H1 (cell line): ENCODE results near the gene PTH1R. TPM values are rescaled to one million over a fixed set of nuclear protein-coding genes. Genes with fewer than 3 reads are reported as not detected.

ENCODE experiments used
- CTCF ChIA-PET: fragments of 300-600 bp; sonication (Branson Sonifier 250); formaldehyde crosslinking; loops from one replicate; lab custom pipeline; 2021; ENCODE audit not compliant: partially characterized antibody; lab: Charles Lee
- POLR2A ChIA-PET: fragments of 300-600 bp; sonication (Branson Sonifier 250); formaldehyde crosslinking; loops from one replicate; lab custom pipeline; 2021; ENCODE audit warnings: inconsistent platforms; ENCODE audit not compliant: partially characterized antibody; lab: Charles Lee
- DNase-seq, 2 experiments: peaks; one replicate each; pipeline versions ENCODE4 v3.0.0 to v3.0.0-alpha.2; 2010 to 2022; ENCODE audit warnings: low spot score in 2 of 2, low read depth in 1 of 2, mixed read lengths in 1 of 2
- FAIRE-seq: peaks from 2 replicates; lab custom pipeline; 2011; peaks lifted over from hg19 to GRCh38; lab: Jason Lieb, UNC
- H2AFZ ChIP-seq: 2 replicates; pipeline ENCODE4 v1.8.1; 2012; ENCODE audit warnings: low read length, inconsistent platforms
- H2AK5ac ChIP-seq: 2 replicates; pipeline ENCODE4 v1.6.1; 2013; ENCODE audit warnings: low read depth, low read length
- H2BK120ac ChIP-seq: replicated peaks from 2 replicates; pipeline ENCODE3; 2013; ENCODE audit warnings: low read depth, low read length, inconsistent platforms
- H2BK12ac ChIP-seq: 2 replicates; pipeline ENCODE4 v1.6.1; 2013; ENCODE audit warnings: low read depth, low read length
- H2BK15ac ChIP-seq: 2 replicates; pipeline ENCODE4 v1.6.1; 2013; ENCODE audit warnings: low read length
- H2BK20ac ChIP-seq: 2 replicates; pipeline ENCODE4 v1.6.1; 2013; ENCODE audit warnings: low read length
- H2BK5ac ChIP-seq: 2 replicates; pipeline ENCODE4 v1.6.1; 2013; ENCODE audit warnings: low read depth, low read length
- H3K14ac ChIP-seq: 2 replicates; pipeline ENCODE4 v1.6.1; 2013; ENCODE audit warnings: inconsistent platforms; ENCODE audit not compliant: insufficient read length
- H3K18ac ChIP-seq: 2 replicates; pipeline ENCODE4 v1.6.1; 2013; ENCODE audit warnings: low read length; ENCODE audit errors: extremely low read depth
- H3K23ac ChIP-seq: 2 replicates; pipeline ENCODE4 v1.6.1; 2013; ENCODE audit warnings: inconsistent platforms; ENCODE audit not compliant: insufficient read length
- H3K23me2 ChIP-seq: 2 replicates; pipeline ENCODE4 v1.6.1; 2013; ENCODE audit warnings: low read depth, low read length
- H3K27ac ChIP-seq: 2 replicates; pipeline ENCODE4 v1.6.1; 2011; ENCODE audit warnings: low read depth, low read length, inconsistent platforms
- H3K27me3 ChIP-seq, 4 experiments: replicated peaks in 1 of 4; 1 replicate in 1 of 4; 2 replicates in 3 of 4; pipeline versions ENCODE4 v1.6.1 to v1.8.1; 2011 to 2013; ENCODE audit warnings: low read length in 3 of 4, mild to moderate bottlenecking in 3 of 4, inconsistent platforms in 2 of 4, mixed read lengths in 2 of 4, moderate library complexity in 1 of 4; ENCODE audit not compliant: control insufficient read depth in 3 of 4, insufficient read depth in 3 of 4; ENCODE audit errors: extremely low read depth in 1 of 4
- H3K36me3 ChIP-seq, 4 experiments: 2 replicates each; pipeline versions ENCODE4 v1.6.1 to v1.8.1; 2011 to 2013; ENCODE audit warnings: mild to moderate bottlenecking in 4 of 4, low read length in 3 of 4, moderate library complexity in 2 of 4, control low read depth in 1 of 4, inconsistent platforms in 1 of 4; ENCODE audit not compliant: insufficient read depth in 4 of 4, control insufficient read depth in 2 of 4
- H3K4ac ChIP-seq: replicated peaks from 2 replicates; pipeline ENCODE3; 2013; ENCODE audit warnings: low read length, low read depth, mixed read lengths, inconsistent platforms; ENCODE audit not compliant: insufficient read length
- H3K4me1 ChIP-seq, 4 experiments: replicated peaks in 1 of 4; 1 replicate in 1 of 4; 2 replicates in 3 of 4; pipeline versions ENCODE4 v1.6.1 to v1.8.1; 2011 to 2013; ENCODE audit warnings: low read length in 3 of 4, inconsistent platforms in 2 of 4, mixed read lengths in 1 of 4; ENCODE audit not compliant: insufficient read depth in 4 of 4, control insufficient read depth in 3 of 4
- H3K4me2 ChIP-seq, 2 experiments: 2 replicates each; pipeline versions ENCODE4 v1.6.1 to v1.8.1; 2011 to 2013; ENCODE audit warnings: low read depth in 2 of 2, low read length in 2 of 2, control low read depth in 1 of 2, inconsistent platforms in 1 of 2, mild to moderate bottlenecking in 1 of 2; ENCODE audit not compliant: insufficient read depth in 1 of 2
- H3K4me3 ChIP-seq, 4 experiments: fragments of 200-600, 300-600 bp in 1 of 4; sonication (generic), shearing (Covaris generic), sonication (Bioruptor Twin) in 1 of 4; 2 replicates each; pipeline versions ENCODE4 v1.5.1 to v1.8.1; 2011 to 2016; ENCODE audit warnings: low read length in 4 of 4, low read depth in 3 of 4, control low read depth in 2 of 4, inconsistent platforms in 2 of 4, mild to moderate bottlenecking in 2 of 4, mixed read lengths in 1 of 4, moderate library complexity in 1 of 4; ENCODE audit not compliant: insufficient read depth in 2 of 4; ENCODE audit errors: extremely low read depth in 1 of 4
- H3K56ac ChIP-seq: replicated peaks from 2 replicates; pipeline ENCODE3; 2013; ENCODE audit warnings: low read depth, mild to moderate bottlenecking, mixed read lengths, low read length, inconsistent platforms; ENCODE audit not compliant: insufficient read length
- H3K79me1 ChIP-seq: 2 replicates; pipeline ENCODE4 v1.6.1; 2013; ENCODE audit warnings: low read depth, low read length, control low read depth
- H3K79me2 ChIP-seq, 2 experiments: 2 replicates each; pipeline versions ENCODE4 v1.6.1 to v1.8.1; 2012 to 2013; ENCODE audit warnings: low read length in 2 of 2, mild to moderate bottlenecking in 2 of 2, inconsistent platforms in 1 of 2; ENCODE audit not compliant: insufficient read depth in 2 of 2, control insufficient read depth in 1 of 2
- H3K9ac ChIP-seq, 4 experiments: replicated peaks in 1 of 4; 1 replicate in 1 of 4; 2 replicates in 3 of 4; pipeline versions ENCODE4 v1.6.1 to v1.8.1; 2011 to 2013; ENCODE audit warnings: low read depth in 3 of 4, low read length in 3 of 4, control low read depth in 2 of 4, mild to moderate bottlenecking in 2 of 4, moderate library complexity in 2 of 4, inconsistent platforms in 1 of 4; ENCODE audit errors: extremely low read depth in 1 of 4
- H3K9me3 ChIP-seq, 2 experiments: 2 replicates each; pipeline versions ENCODE4 v1.6.1 to v1.8.1; 2012 to 2013; ENCODE audit warnings: mild to moderate bottlenecking in 2 of 2, moderate library complexity in 2 of 2, control low read depth in 1 of 2, inconsistent platforms in 1 of 2, low read depth in 1 of 2, low read length in 1 of 2, mixed read lengths in 1 of 2; ENCODE audit not compliant: insufficient read depth in 2 of 2
- H4K20me1 ChIP-seq, 2 experiments: replicated peaks in 1 of 2; 2 replicates each; pipeline versions ENCODE3 to v1.8.1; 2011 to 2013; ENCODE audit warnings: inconsistent platforms in 2 of 2, low read length in 2 of 2, mild to moderate bottlenecking in 1 of 2; ENCODE audit not compliant: insufficient read depth in 2 of 2, control insufficient read depth in 1 of 2
- H4K5ac ChIP-seq: 2 replicates; pipeline ENCODE4 v1.6.1; 2013; ENCODE audit warnings: low read length, low read depth, mixed read lengths, inconsistent platforms; ENCODE audit not compliant: insufficient read length
- H4K8ac ChIP-seq: 2 replicates; pipeline ENCODE4 v1.8.0; 2013; ENCODE audit warnings: mild to moderate bottlenecking, moderate library complexity, low read length, inconsistent platforms; ENCODE audit not compliant: insufficient read depth; ENCODE audit errors: extremely low read depth
- H4K91ac ChIP-seq: replicated peaks from 2 replicates; pipeline ENCODE3; 2013; ENCODE audit warnings: low read length, mixed read lengths, inconsistent platforms; ENCODE audit not compliant: insufficient read length
- BCL11A ChIP-seq, 2 experiments: IDR thresholded peaks; one replicate each; pipeline ENCODE4 v1.6.1; 2011; ENCODE audit warnings: low read depth in 2 of 2, low read length in 2 of 2, mild to moderate bottlenecking in 2 of 2
- CBX5 ChIP-seq: fragments of 300-800, 300-1000 bp; sonication (generic); IDR thresholded peaks from 2 replicates; pipeline ENCODE4 v1.7.1; 2016; ENCODE audit warnings: antibody characterized with exemption, low read length, low read depth
- CEBPB ChIP-seq: IDR thresholded peaks from 2 replicates; pipeline ENCODE4 v1.6.1; 2012; ENCODE audit warnings: low read depth, low read length
- CTBP2 ChIP-seq: IDR thresholded peaks from 2 replicates; pipeline ENCODE4 v1.7.0; 2011; ENCODE audit warnings: borderline replicate concordance, mild to moderate bottlenecking, moderate library complexity, mixed read lengths, low read length; ENCODE audit not compliant: insufficient read depth, insufficient read length
- GTF2F1 ChIP-seq: IDR thresholded peaks from 2 replicates; pipeline ENCODE4 v1.6.1; 2012; ENCODE audit warnings: low read depth, low read length, improper control_type of control experiment, borderline replicate concordance
- JUN ChIP-seq: IDR thresholded peaks from 2 replicates; pipeline ENCODE4 v1.6.1; 2011; ENCODE audit warnings: low read depth, mild to moderate bottlenecking, improper control_type of control experiment, low read length
- KDM4A ChIP-seq: IDR thresholded peaks from one replicate; pipeline ENCODE4 v1.7.1; 2012; ENCODE audit warnings: low read depth, mild to moderate bottlenecking, moderate library complexity, low read length, inconsistent platforms; ENCODE audit not compliant: severe bottlenecking
- NRF1 ChIP-seq: IDR thresholded peaks from 2 replicates; pipeline ENCODE4 v1.6.1; 2011; ENCODE audit warnings: mild to moderate bottlenecking, low read depth, low read length, improper control_type of control experiment
- SIX5 ChIP-seq: IDR thresholded peaks from 2 replicates; pipeline ENCODE4 v1.6.1; 2011; ENCODE audit warnings: mild to moderate bottlenecking, low read depth, low read length
- SUZ12 ChIP-seq: fragments of 200-600 bp; sonication (generic); IDR thresholded peaks from 2 replicates; pipeline ENCODE4 v1.6.1; 2012; ENCODE audit warnings: mild to moderate bottlenecking, inconsistent platforms, low read length, moderate library complexity, mixed read lengths
- USF2 ChIP-seq: IDR thresholded peaks from 2 replicates; pipeline ENCODE4 v1.6.1; 2011; ENCODE audit warnings: low read length, improper control_type of control experiment
- WGBS, 2 experiments: shearing (Covaris generic) in 1 of 2; methylation state at CpG; one replicate each; pipeline versions ENCODE4 v1.1.6 to v1.1.7; 2013 to 2015; ENCODE audit warnings: low lambda C conversion rate in 2 of 2, mixed read lengths in 2 of 2, inconsistent platforms in 1 of 2, low coverage in 1 of 2, missing lambda C conversion rate in 1 of 2; ENCODE audit not compliant: insufficient replicate concordance in 2 of 2, insufficient coverage in 1 of 2, insufficient read length in 1 of 2; ENCODE audit errors: extremely low coverage in 1 of 2, missing lambda C conversion rate in 1 of 2; 5-methylcytosine and 5-hydroxymethylcytosine counted together
- polyA plus RNA-seq, 7 experiments: library from polyadenylated mRNA; depleted of rRNA in 3 of 7; stranded (reverse) in 5 of 7; unstranded in 2 of 7; fragments of >200 nt in 5 of 7; fragments of 200-250 nt in 2 of 7; gene quantifications; 1 replicate in 5 of 7; 2 replicates in 1 of 7; 4 replicates in 1 of 7; pipeline versions ENCODE4 v1.2.1 to v1.2.3, GENCODE V29; 2011 to 2013; ENCODE audit warnings: missing spikeins in 2 of 7, mixed read lengths in 2 of 7
- total RNA-seq: library from RNA; stranded (reverse); fragmentation: NEBNext Ultra II Directional; extraction: Animal tissue kit (Norgen Biotek cat#: 25700); gene quantifications from 2 replicates; pipeline ENCODE4 v1.2.1, GENCODE V29; 2021
- TF ChIP-seq, protein P1 (sequence below): IDR thresholded peaks from 2 replicates; pipeline ENCODE4 v1.6.1; 2011; ENCODE audit warnings: low read depth, mild to moderate bottlenecking, low read length; ENCODE audit not compliant: insufficient read depth

Gene PTH1R
- total and polyA plus RNA-seq, 2 of the 8 experiments (the other 6 are each of a cell fraction or from before 2014, with no cell fraction given), result 0.57 to 1.5 TPM

DNA sequence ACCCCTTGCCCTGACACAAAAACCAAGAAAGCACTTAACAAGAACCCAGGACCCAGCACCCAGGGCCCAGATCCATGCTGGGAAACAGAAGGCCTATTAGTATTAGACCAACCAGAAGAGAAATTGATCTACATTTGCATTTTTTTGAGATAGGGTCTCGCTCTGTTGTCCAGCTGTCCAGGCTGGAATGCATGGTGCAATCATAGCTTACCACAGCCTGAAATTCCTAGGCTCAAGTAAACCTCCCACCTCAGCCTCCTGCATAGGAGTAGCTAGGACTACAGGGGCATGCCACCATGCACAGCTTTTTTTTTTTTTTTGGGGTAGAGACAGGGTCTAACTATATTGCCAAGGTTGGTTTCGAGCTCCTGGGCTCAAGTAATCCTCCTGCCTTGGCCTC is 72.7 kb downstream of the PTH1R start:
- Histone ChIP-seq H2BK5ac (no peak overlapping the region), H3K18ac (no peak overlapping the region), H3K56ac (no peak overlapping the region), H3K79me2 (peaks cover 29 to 96% of the 10 kb centered on the region in 2 experiments), H2AFZ (no peak overlapping the region), H3K23me2 (no peaks in the 10 kb centered on the region; the same call in 1 of the 2 replicates), H4K20me1 (peaks cover 47 to 57% of the 10 kb centered on the region in 2 experiments), H2BK120ac (no peak overlapping the region), H2BK15ac (no peak overlapping the region), H3K27me3 (no peaks in the 10 kb centered on the region), H3K4ac (no peak overlapping the region), H3K9me3 (no peaks in the 10 kb centered on the region), H2AK5ac (no peak overlapping the region), H4K8ac (no peak overlapping the region), H3K36me3 (no peaks in the 10 kb centered on the region; a peak in 1 of 8 replicates), H3K23ac (no peak overlapping the region), H3K4me2 (no peak overlapping the region), H3K9ac (no peak overlapping the region), H3K27ac (no peak overlapping the region), H3K4me3 (no peak overlapping the region), H2BK20ac (no peak overlapping the region), H4K5ac (no peak overlapping the region), H3K4me1 (peaks cover 5 to 14% (median 8%) of the 10 kb centered on the region in 4 experiments), H4K91ac (no peak overlapping the region), H3K14ac (no peak overlapping the region), H2BK12ac (no peak overlapping the region), H3K79me1 (peaks cover 36% of the 10 kb centered on the region)
- no peak for FAIRE-seq
- ChIA-PET CTCF (interaction anchor here (0.8 to 1.5 kb wide), 2 partner anchors 27 to 37 kb away, joined by 3 to 5 read pairs; no protein-coding TSS in a partner anchor), POLR2A (interaction anchor here (1.1 to 1.8 kb wide), 2 partner anchors 16 to 27 kb away, joined by 3 to 7 read pairs; partner anchors contain the start of gene CCDC12)
- DNase-seq, result no peak
- 94% methylated on average over 2 of the region's 2 CpGs; no CpG with 5 or more reads in 1 of the 2 experiments for WGBS, 2 experiments
- TF ChIP-seq, protein P1, sequence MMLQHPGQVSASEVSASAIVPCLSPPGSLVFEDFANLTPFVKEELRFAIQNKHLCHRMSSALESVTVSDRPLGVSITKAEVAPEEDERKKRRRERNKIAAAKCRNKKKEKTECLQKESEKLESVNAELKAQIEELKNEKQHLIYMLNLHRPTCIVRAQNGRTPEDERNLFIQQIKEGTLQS, result no peak
- TF ChIP-seq NRF1 (no peak), BCL11A (IDR thresholded peaks at IDR 0.05; ENCODE audit: low read depth in 2 of 2, low read length in 2 of 2) (no peak), CBX5 (no peak), CEBPB (no peak), KDM4A (no peak), SUZ12 (no peak), CTBP2 (no peak), USF2 (no peak), GTF2F1 (no peak), SIX5 (no peak), JUN (no peak)
